CD4-positive, alpha-beta T cell treated with Interleukin-1 beta for 1 hour (primary cell): ENCODE measurements around the gene DEDD2.

ENCODE experiments used
- DNase-seq, 2 donors: peaks; one replicate each; pipeline ENCODE4 v3.0.0-alpha.2; 2020 to 2022

DEDD2 gene

DNA sequence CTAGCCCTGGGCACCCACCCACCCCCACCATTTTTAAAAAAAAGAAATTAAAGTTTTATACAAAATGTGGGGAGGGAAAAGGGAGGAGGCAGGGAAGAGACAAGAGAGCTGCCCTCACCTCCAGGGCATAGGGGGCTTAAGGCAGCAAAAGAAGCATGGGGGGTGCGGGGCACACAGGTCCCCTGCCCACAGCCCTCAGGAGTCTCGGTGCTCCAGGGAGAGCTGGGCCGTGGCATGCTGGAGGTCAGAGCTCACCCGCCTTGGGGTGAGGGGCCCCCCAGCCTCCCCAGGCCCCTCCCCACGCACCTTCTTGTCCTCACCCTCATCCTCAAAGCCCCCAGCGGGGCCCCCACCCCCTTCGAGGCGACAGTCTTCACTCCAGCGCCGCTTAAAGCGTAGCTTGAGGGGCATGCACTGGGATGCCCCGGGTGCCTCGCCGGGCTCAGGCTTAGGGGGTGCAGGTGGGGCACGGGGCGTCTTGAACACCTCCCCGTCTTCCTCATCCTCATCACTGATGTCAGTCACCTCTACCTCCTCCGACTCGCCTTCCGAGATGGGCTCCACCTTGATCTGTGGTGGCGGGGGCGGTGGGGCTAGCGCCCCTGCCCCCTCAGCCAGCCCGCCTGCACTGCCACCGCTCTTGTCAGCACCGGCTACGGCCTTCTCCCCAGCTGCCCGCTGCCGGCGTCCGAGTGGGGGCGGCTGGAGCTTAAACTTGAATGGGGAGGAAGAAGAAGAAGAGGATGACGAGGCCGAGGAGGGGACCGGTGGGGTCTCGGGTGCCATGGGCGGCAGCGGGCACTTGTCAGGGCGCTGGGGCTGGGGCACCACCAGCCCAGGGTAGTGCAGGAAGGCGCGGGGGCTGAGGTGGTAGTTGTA is 31.0 kb upstream of the DEDD2 start:
- DNase-seq = peak; percentile 26 to 31

DNA sequence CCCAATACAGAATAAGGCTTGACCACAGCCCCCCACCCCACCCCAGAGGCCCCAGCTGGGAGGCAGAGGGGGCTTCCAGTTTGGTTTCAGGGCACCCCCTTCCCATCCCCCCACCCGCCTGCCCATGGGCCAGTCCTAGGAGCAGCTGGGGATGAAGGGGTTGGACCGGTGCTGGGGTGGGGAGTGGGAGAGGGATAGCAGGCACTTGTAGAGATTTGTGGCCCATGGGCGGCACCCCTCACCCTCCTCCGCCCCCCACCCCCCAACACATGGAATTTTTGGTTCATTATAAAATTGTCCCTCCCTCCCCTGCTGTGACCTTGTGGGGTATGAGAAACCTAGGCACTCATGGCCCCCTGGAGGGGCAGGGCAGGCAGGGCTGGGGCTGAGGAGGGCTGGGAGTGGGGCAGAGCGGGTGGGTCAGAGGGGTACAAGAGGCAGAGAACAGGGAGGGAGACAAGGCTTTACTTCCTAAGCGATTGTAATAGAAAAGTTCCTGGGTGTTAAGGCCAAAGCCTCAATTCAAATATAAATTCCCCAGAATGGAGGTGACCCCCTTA is 30.2 kb upstream of the DEDD2 start:
- DNase-seq = peak; percentile 26 to 31

DNA sequence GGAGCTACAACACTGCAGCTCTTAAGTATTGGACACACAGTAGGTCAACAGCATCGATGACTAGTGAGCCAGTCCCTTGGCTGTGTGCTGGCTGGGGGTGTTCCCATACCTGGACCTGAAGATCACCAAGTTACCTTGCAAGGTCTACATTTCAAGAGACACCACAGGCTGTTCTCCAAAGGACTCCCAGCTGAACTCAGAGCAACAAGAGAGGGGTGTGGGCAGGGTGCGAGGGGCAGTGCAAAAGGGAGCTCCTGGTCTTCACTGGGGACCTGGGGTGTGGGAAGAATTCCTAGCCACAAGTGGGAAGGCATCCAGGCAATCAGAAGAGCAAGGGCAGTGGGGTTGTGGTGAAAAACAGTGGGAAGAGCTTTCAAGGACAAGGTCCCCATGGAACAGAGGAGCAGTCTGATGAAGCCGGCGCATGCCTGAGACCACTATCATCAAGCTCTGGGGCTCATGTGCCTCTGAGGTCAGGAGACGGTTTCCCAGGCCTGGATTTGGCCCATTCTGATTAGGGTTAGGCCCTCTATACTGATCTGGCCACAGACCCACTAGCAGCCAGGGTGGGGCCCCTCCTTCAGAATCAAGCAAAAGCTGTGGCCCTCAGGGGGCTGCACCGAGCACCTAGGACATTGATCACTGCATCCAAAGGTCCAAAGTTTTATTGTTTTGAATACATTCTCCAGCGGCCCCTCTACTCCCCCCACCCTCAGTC is 29.6 kb upstream of the DEDD2 start:
- DNase-seq = peak; percentile 35 to 48

DNA sequence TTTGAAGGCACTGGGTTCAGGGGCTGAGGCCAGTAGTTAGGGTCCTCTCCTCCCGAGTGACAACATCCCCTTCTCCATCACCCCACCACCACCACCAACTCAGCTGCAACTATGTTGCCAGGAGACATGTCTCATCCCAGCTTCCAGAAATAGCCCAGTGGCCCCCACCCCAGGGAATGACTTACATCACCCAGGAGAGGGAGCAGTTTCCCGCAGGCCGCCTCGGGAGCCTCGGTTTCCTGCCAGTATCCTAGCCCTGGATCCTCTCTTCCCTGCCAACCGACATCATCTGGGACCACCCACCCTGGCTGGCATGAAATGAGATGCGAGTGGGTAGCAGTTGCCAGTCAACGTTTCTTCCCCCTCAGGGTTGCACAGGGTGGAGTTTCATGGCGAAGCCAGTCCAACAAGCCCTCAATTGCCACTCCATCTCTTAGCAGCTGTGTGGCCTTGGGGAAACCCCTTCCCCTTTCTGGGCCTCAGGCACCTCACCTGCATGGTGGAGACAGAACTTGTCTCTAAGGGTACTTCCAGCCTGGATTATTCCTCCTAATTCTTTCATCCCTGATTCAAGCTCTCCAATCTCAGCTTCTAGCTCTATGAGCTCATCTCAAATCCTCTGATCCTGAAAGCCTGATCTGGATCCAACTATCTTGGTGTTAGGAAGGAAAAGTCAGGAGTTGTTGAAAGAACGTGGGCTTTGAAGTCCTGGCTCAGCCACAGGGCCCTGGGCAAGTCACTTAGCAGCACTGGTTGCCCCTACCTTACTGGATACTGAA is 28.9 kb upstream of the DEDD2 start:
- peak; percentile 47 to 50 for DNase-seq

DNA sequence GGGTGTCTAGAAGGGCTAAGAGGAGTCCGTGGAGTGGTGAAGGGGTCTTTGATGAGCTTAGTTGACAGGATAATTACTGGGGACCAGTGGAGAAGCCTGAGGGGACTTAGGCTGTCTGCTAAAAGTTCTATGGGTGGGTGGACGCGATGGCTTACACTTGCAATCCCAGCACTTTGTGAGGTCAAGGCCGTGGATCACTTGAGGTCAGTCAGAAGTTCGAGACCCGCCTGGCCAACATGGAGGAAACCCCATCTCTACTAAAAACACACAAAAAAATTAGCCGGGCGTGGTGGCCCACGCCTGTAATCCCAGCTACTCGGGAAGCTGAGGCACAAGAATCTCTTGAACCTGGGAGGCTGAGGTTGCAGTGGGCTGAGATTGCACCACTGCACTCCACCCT is 27.8 kb upstream of the DEDD2 start:
- no peak for DNase-seq

DNA sequence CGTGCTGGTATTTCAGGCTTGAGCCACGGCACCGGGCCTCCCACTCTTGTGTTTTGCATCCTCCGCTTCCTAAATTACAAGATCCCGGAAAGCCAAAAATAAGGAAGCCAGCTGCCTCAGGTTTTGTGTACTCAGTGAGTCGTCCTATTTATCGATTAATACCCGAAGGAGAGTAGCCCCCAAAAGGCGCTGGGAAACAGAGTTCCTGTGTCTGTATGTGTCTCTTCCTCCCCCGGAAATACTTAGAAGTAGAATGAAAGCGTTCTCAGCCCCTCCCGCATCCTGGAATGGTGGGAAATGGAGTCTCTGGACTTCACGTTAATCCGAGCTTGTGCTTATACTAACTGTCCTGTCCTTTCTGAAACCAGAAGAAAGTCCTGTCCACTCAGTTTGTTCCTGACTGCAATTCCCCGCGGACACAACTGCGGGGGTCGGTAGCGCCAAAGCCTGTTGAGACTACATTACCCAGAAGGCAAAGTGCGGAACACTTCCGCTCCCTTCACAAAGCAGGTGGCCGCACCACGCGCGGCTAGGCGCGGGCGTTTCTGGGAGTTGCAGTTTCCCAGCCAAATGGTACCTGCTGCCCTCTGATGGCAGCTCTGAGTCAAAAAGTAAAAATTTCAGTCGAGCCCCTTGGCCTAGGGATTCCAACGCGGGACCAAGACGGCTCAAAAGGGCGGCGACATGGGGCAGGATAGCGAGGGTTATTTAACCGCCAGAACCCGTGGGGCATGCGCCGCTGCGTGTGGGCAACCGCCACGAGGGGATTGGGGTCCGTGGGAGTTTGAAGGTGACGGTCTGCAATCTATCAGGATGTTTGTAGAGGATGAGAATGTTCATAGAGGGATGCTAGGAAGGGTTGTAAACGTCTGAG is 27.1 kb upstream of the DEDD2 start:
- peak; percentile 92 to 94 for DNase-seq

DNA sequence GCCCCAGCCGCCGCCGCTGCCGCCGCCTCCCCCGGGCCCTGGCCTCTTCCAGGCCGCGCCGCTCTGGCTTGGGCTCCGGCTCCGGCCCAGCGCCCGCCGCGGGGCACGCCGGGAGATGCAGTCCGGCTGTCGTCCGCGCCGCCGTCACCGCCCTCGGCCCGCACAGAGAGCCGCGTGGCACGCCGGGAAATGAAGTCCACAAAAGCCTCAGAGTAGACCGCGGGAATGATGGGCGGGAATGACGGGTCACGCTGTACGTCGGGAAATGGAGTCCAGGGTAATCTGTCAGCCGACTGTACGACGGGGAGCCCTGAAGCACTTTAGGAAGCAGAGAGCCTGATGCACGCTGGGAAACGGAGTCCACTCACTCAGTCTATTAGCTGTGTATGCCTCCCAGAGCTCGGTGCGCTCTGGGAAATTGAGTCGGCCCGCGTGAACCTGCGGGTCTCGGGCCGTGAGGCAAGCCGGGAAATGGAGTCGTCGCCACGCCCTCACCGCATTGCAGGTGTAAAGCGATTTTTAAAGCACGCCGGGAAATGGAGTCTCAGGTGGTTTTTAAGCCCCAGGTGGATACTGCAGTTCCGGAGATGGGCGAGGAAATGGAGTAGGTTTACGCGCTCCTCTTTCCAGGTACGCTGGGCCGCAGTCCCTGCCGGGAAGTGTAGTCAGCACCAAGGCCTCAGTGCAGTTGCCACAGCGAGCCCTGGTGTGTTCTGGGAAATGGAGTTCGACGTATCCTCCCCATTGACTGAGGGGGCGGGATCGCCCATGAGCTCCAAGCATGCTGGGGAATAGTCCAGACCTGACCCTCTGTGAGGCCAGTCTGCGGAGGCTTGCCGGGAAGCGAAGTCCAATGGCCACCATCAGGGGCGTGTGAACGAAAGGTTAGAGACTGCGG is 25.3 kb upstream of the DEDD2 start, which contains the start of gene GSK3A:
GSK3A (minus strand) TSS at position 91 of the 898 bp plus-strand sequence. CDS start 137 bp downstream, outside the sequence.
- DNase-seq = peak; percentile 97 to 98

DNA sequence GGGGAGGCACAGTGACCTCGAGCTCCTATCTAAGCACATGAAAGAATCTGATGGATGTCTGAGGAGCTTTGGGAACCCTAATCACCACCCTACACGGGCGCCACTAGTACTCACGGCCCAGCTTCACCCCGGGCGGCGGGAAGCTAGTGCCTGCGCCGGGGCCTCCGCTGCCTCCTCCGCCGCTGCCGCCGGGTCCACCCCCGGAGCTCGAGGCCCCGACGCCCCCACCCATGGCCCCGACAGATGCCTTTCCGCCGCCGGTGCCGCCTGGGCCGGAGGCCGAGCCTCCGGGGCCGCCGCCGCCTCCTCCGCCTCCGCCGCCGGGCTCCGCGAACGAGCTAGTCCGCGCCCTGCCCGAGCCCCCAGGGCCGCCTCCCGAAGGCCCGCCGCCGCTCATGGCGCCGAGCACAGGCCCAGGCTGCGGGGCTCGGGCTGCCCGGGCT is 24.6 kb upstream of the DEDD2 start:
- DNase-seq = no peak

DNA sequence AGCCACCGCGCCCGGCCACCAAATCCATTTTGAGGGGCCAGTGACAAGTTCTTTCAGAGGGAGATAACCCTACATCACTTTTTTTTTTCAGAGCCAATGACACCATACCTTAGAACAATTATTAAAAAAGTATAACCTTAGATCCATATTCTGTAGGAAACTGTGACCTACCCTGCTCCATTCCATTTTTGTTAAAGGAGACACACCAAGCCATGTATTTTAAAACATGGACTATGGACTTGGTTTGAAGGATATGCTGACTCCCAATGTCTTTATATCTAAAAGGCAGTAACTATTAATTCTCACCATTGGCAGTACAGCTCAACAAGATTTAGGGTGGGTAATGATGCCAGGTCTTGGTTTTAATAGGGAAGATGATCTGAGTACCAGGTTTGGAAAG is 23.8 kb upstream of the DEDD2 start:
- no peak for DNase-seq

DNA sequence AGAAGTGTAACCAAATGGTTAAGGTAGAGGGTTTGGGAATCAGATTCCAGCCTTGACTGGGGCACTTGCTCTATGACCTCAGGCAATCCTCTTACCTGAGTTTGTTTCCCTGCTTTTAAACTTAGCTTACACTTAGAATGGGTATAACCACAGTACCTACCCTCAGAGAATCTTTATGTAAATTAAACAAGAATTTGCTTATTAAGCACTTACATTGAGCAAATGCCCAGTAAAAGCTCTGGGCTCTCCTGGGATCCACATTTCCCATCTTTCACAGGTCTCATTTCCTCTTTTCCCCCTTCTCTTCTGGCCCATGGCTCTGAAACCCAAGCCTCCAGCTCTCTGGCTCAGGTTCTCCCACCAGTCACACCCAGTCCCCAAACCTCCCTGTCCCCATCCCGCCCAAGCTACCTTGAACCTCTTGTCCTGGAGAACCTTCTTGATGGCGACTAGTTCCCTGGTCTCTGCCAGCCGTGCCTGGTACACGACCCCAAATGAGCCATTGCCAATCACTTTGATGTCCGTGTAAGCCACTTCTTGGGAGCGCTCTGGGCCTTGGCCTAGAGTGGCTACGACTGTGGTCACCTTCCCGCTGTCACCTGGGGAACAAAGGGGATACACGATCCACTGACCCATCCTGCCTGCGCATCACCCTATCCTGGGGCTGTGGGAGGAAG is 22.2 kb upstream of the DEDD2 start:
- DNase-seq = no peak

DNA sequence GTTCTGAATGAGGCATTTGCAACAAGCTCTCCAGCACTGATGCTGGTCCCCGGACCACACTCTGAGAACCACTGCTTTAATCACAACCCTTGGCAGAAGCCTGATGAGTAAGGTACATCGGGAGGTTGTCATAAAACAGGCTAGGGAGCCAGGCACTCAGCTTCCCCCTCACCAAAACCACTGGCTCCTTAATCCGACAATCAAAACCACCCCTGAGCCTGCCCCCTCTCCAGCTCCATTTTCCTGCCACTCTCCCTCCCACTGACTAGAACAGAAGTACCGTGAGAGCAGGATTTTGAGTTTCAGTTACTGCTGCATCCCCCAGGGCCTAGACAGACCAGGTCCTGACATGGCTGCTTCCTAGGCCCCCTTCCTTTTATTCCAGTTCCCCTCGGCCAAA is 17.7 kb upstream of the DEDD2 start:
- no peak for DNase-seq

DNA sequence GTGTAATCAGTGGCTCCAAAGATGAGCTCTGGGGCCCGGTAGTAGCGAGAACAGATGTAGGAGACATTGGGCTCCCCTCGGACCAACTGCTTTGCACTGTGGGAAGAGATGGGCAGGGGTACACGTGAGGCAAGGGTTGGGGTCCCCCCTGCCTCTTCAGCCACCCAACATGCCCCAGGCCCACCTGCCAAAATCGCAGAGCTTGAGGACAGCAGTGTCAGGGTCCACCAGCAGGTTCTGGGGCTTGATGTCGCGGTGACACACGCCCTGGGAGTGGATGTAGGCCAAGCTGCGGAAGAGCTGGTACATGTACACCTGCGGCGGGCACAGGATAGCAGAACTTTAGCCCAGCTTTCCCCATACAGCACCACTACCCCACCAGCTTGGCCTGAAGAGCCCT is 16.9 kb upstream of the DEDD2 start:
- DNase-seq = no peak

DNA sequence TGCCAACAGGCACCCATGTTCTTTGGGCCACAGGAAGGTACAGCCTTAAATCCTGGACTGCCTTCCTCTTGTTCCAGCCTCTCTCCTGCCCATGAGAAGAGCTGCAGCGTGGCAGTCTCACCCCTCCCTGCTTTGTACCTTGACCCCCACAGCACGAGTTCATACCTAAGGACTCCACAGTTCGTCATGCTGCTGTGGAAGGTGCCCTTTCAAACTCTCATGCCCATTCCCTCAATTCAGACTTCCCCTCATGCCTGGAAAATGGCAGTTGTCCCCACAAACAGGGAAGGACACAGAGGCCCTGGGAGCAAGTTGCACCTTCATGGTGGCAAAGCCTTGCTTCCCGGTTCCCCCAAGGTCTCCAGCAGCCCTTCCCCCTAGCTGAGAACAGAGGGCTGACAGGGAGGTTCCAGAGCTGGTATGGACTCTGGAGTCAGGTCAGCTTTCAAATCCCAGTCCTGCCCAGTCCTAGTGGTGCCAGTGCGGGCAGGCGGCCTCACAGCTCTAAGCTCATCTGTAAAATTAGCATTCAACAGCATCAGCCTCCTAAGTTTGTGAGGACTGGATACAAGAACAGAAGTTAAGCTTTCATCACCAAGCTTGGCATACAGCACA is 16.3 kb upstream of the DEDD2 start:
- DNase-seq = no peak

DNA sequence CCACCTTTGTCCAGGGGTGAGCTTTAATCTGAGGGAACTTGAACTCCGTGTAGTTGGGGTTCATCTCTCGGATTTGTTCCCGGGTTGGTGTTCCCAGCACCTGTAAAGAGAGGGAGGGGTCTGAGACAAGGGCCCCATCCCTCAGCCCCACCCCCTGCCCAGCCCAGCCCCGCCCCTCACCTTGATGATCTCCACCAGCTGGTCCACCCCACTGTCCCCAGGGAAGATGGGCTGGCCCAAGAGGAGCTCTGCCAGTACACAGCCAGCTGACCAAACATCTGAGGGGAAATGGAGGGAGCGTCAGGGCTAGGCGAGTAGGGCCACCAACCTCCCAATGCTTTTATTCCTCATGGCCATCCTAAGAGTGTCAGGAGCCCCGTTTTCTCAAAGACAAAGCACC is 15.6 kb upstream of the DEDD2 start:
- no peak for DNase-seq

DNA sequence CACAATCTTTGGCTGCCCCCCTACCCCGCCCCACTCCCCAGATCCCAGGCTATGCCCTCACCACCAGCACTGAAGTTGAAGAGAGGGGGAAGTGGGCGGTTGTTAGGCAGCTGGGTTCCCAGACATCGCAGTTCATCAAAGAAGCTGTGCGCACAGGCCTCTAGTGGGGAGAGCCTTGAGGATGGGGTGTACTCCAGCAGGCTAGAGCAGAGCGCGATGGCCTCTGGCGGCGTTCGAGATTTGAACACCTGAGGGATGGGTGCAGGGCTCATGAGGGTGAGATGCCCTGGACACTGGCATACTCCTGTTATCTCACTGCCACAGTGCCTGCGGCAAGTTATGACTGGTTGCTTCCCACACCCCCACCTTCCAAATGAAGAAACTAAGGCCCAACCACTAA is 15.0 kb upstream of the DEDD2 start:
- no peak for DNase-seq

DNA sequence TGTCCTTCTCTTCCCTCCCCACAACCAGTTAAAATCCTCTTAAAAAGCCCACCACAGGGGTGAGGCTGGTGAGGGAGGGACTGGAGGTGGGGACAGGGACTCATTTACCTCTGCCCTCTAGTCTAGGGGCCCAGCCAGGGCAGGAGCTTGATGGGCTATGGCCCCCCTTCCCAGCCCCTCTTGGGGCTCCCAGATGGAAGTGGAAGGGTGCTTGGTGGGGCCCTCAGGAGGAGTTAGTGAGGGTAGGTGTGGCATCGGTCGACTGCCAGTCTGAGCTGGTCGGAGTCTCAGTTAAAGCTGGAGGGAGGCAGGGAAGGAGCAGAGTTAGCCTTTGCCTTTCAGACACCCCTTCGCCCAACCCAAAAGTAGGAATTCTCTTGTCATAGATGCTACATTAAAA is 13.1 kb upstream of the DEDD2 start:
- DNase-seq = no peak

DNA sequence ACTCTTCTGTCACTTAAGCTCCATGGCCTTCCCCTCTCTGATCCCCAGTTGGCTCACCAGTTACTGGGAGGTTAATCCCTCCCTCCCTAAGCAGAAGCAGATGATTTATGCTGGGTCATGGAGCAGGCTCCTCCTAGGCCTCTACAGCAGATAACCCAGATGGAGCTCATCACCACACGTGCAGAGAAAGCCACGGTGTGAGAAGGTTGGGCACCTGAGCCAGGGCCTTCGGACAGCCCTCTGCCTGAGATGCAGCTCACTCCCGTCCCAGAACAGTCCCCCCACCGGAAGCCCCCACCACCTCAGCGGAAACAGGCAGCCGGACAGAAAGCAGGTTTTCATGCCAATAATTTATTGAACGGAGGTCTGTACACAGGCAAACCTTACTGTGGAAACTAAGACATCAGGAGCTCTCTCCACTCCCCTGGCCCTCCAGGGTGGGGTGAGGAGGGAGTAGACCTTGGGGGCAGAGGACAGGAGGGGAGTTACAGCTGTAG is 12.4 kb upstream of the DEDD2 start:
- no peak for DNase-seq

DNA sequence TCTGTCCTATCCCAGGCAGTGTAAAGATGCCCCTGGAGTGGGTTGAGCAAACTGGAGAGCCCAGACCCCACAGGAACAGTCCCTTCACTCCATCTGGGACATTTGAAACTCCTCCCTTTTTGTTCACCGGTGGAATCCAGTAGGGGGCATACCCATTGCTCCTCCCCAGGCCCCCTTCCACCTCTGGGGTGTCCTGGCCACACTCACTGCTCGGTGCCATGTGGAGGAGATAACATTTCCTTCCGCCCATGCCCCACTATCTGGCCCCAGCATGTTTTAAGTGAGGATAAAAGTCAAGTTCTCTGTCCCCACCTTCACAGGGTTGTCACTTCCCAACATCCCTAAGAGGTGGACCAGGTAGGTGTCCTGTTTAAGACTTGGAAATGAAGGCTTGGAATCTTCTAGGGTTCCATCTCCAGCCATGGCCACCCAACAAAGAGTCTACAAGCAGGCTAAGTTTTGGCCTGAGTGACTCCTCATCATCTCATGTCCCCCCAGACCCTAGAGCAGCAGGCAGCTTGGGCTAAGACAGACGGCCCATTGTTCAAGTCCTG is 11.9 kb upstream of the DEDD2 start:
- DNase-seq = no peak

DNA sequence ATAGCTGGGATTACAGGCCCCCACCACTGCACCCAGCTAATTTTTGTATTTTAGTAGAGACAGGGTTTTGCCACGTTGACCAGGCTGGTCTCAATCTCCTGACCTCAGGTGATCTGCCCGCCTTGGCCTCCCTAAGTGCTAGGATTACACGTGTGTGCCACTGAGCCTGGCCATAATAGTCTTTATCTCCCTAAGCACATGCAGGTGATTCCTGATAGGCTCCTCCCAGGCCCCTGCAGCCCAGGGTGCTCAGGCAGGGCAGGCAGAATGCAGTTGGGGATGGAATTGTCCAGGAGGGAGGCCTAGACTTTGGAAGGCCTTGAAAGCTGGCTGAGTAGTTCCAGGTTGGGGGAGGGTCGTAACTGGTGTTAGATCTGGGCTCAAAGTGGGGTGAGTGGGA is 11.2 kb upstream of the DEDD2 start:
- no peak for DNase-seq
